ENCODE results near the gene SPART.
"Not testable (repeated sequence)": the region's sequence is repeated elsewhere in the genome, so short reads cannot be mapped to it uniquely, and the experiment has no call there.

The SPART gene

GRCh38 chr13:36354842-36355623, 8.8 kb upstream of the SPART start:
- DNase-seq (ENCODE audit: low read depth, low spot score): no peak
- no peak overlapping the region for H3K27ac ChIP-seq

- H3K27ac ChIP-seq: no peak overlapping the region
- DNase-seq (ENCODE audit: low read depth, low spot score): no peak
Measured at GRCh38 chr13:36353001-36353400, 6.8 kb upstream of the SPART start.

- no peak overlapping the region for H3K27ac ChIP-seq
- no peak for DNase-seq (ENCODE audit: low read depth, low spot score)
Measured at GRCh38 chr13:36352350-36352749, 6.2 kb upstream of the SPART start.

- H3K27ac ChIP-seq: no peak overlapping the region
- no peak for DNase-seq (ENCODE audit: low read depth, low spot score)
Measured at GRCh38 chr13:36347531-36348210, 1.5 kb upstream of the SPART start.

- peak overlapping the region; percentile 94 for H3K27ac ChIP-seq
- DNase-seq (ENCODE audit: low read depth, low spot score): no peak
Measured at GRCh38 chr13:36345438-36346221, 564 bp downstream of the SPART start.

- DNase-seq (ENCODE audit: low read depth, low spot score): no peak
- peak overlapping the region; percentile 94 for H3K27ac ChIP-seq
Measured at GRCh38 chr13:36344886-36345437, 1.2 kb downstream of the SPART start.

GRCh38 chr13:36344173-36344572, 2.0 kb downstream of the SPART start:
- DNase-seq (ENCODE audit: low read depth, low spot score): no peak
- peak overlapping the region; percentile 94 for H3K27ac ChIP-seq

GRCh38 chr13:36343766-36344165, 2.4 kb downstream of the SPART start:
- H3K27ac ChIP-seq: peak overlapping the region; percentile 94
- DNase-seq (ENCODE audit: low read depth, low spot score): no peak

- H3K27ac ChIP-seq: no peak overlapping the region
- DNase-seq (ENCODE audit: low read depth, low spot score): no peak
Measured at GRCh38 chr13:36342715-36343114, 3.5 kb downstream of the SPART start.

- no peak overlapping the region for H3K27ac ChIP-seq
- DNase-seq (ENCODE audit: low read depth, low spot score): no peak
Measured at GRCh38 chr13:36341718-36342117, 4.5 kb downstream of the SPART start.

GRCh38 chr13:36339600-36340155, 6.5 kb downstream of the SPART start:
- no peak overlapping the region for H3K27ac ChIP-seq
- no peak for DNase-seq (ENCODE audit: low read depth, low spot score)

- no peak overlapping the region for H3K27ac ChIP-seq
Measured at GRCh38 chr13:36337938-36338641, 8.1 kb downstream of the SPART start.

GRCh38 chr13:36332986-36333385, 13.2 kb downstream of the SPART start:
- peak overlapping the region; percentile 62 for H3K27ac ChIP-seq

More at GRCh38 chr13:36337938-36338641, 8.1 kb downstream of the SPART start:
- DNase-seq (ENCODE audit: low read depth, low spot score): no peak

GRCh38 chr13:36332255-36332654, 13.9 kb downstream of the SPART start:
- DNase-seq (ENCODE audit: low read depth, low spot score): not testable (repeated sequence)
- peak overlapping the region; percentile 62 for H3K27ac ChIP-seq

More at GRCh38 chr13:36332986-36333385, 13.2 kb downstream of the SPART start:
- DNase-seq (ENCODE audit: low read depth, low spot score): no peak

- H3K27ac ChIP-seq: no peak overlapping the region
Measured at GRCh38 chr13:36331280-36331679, 14.9 kb downstream of the SPART start.

GRCh38 chr13:36329361-36329760, 16.8 kb downstream of the SPART start:
- no peak for DNase-seq (ENCODE audit: low read depth, low spot score)
- H3K27ac ChIP-seq: no peak overlapping the region

More at GRCh38 chr13:36331280-36331679, 14.9 kb downstream of the SPART start:
- no peak for DNase-seq (ENCODE audit: low read depth, low spot score)

- no peak overlapping the region for H3K27ac ChIP-seq
- no peak for DNase-seq (ENCODE audit: low read depth, low spot score)
Measured at GRCh38 chr13:36328821-36329220, 17.4 kb downstream of the SPART start.

- no peak for DNase-seq (ENCODE audit: low read depth, low spot score)
- no peak overlapping the region for H3K27ac ChIP-seq
Measured at GRCh38 chr13:36325912-36326311, 20.3 kb downstream of the SPART start.

- DNase-seq (ENCODE audit: low read depth, low spot score); H3K27ac ChIP-seq: not testable (repeated sequence)
Measured at GRCh38 chr13:36324881-36325280, 21.3 kb downstream of the SPART start.

Data from epithelial cell of prostate (primary cell).